Mesodermal cell (in vitro differentiated cells): ENCODE results near the gene SERP2.

Source experiments
- H3K27ac ChIP-seq: 2 replicates; pipeline ENCODE4 v1.7.0; 2013; ENCODE audit warnings: mild to moderate bottlenecking, low read depth, low read length, moderate library complexity; ENCODE audit not compliant: severe bottlenecking
- H3K36me3 ChIP-seq: 2 replicates; pipeline ENCODE4 v1.7.1; 2013; ENCODE audit warnings: mild to moderate bottlenecking, low read length, moderate library complexity; ENCODE audit not compliant: control insufficient read depth, insufficient read depth
- H3K4me1 ChIP-seq: one replicate; pipeline ENCODE4 v1.7.1; 2013; ENCODE audit warnings: mild to moderate bottlenecking, low read length; ENCODE audit not compliant: insufficient read depth, control insufficient read depth, poor library complexity, severe bottlenecking
- H3K4me3 ChIP-seq: 2 replicates; pipeline ENCODE4 v1.7.0; 2013; ENCODE audit warnings: low read length, control low read depth, mild to moderate bottlenecking; ENCODE audit not compliant: insufficient read depth, poor library complexity, severe bottlenecking; ENCODE audit errors: extremely low read depth
- H3K9me3 ChIP-seq: 2 replicates; pipeline ENCODE4 v1.7.1; 2013; ENCODE audit warnings: mild to moderate bottlenecking, low read length, moderate library complexity; ENCODE audit not compliant: control insufficient read depth
- WGBS, 2 experiments: methylation state at CpG; one replicate each; pipeline ENCODE4 v1.1.5; 2013; ENCODE audit warnings: missing lambda C conversion rate in 2 of 2; ENCODE audit not compliant: insufficient coverage in 2 of 2; 5-methylcytosine and 5-hydroxymethylcytosine counted together

SERP2 gene

GRCh38 chr13:44411841-44412240 is 38.2 kb downstream of the SERP2 start:
- Histone ChIP-seq H3K36me3 (no peaks in the 10 kb centered on the region), H3K4me1 (peaks cover 23% of the 10 kb centered on the region), H3K9me3 (no peaks in the 10 kb centered on the region), H3K4me3 (no peak overlapping the region), H3K27ac (no peak overlapping the region)
- 75 to 100% methylated on average over 1 to 2 of the region's 2 CpGs for WGBS, 2 experiments

GRCh38 chr13:44412346-44412935 is 38.8 kb downstream of the SERP2 start:
- Histone ChIP-seq H3K36me3 (no peaks in the 10 kb centered on the region), H3K4me1 (peaks cover 26% of the 10 kb centered on the region), H3K9me3 (no peaks in the 10 kb centered on the region), H3K27ac (peak overlapping the region; percentile 3), H3K4me3 (no peak overlapping the region)
- 77 to 88% methylated on average over 12 to 16 of the region's 16 CpGs for WGBS, 2 experiments

GRCh38 chr13:44413095-44413494 is 39.5 kb downstream of the SERP2 start:
- Histone ChIP-seq H3K36me3 (no peaks in the 10 kb centered on the region), H3K9me3 (no peaks in the 10 kb centered on the region), H3K4me3 (no peak overlapping the region), H3K27ac (no peak overlapping the region), H3K4me1 (peaks cover 29% of the 10 kb centered on the region)
- WGBS, 2 experiments: 75 to 95% methylated on average over 3 to 12 of the region's 13 CpGs

GRCh38 chr13:44414716-44415115 is 41.1 kb downstream of the SERP2 start:
- H3K36me3 ChIP-seq: no peaks in the 10 kb centered on the region
- peaks cover 30% of the 10 kb centered on the region for H3K4me1 ChIP-seq
- 95 to 97% methylated on average over 26 of the region's 26 CpGs for WGBS, 2 experiments
- no peaks in the 10 kb centered on the region for H3K9me3 ChIP-seq
- H3K4me3 ChIP-seq: no peak overlapping the region
- no peak overlapping the region for H3K27ac ChIP-seq

- Histone ChIP-seq H3K4me1 (peaks cover 30% of the 10 kb centered on the region), H3K27ac (no peak overlapping the region), H3K4me3 (no peak overlapping the region), H3K9me3 (no peaks in the 10 kb centered on the region), H3K36me3 (no peaks in the 10 kb centered on the region)
- 53 to 71% methylated on average over 12 of the region's 15 CpGs for WGBS, 2 experiments
These were observed 42.2 kb downstream of the SERP2 start for GRCh38 chr13:44415815-44416214.

GRCh38 chr13:44416301-44416700 is 42.7 kb downstream of the SERP2 start:
- Histone ChIP-seq H3K4me1 (peaks cover 30% of the 10 kb centered on the region), H3K9me3 (no peaks in the 10 kb centered on the region), H3K27ac (no peak overlapping the region), H3K36me3 (no peaks in the 10 kb centered on the region), H3K4me3 (no peak overlapping the region)
- 82 to 85% methylated on average over 10 of the region's 10 CpGs for WGBS, 2 experiments

- H3K4me1 ChIP-seq: peaks cover 30% of the 10 kb centered on the region
These were observed 43.1 kb downstream of the SERP2 start for GRCh38 chr13:44416744-44417143.

GRCh38 chr13:44417446-44417845 is 43.8 kb downstream of the SERP2 start:
- H3K9me3 ChIP-seq: no peaks in the 10 kb centered on the region
- no peaks in the 10 kb centered on the region for H3K36me3 ChIP-seq
- WGBS, 2 experiments: 68 to 72% methylated on average over 4 to 5 of the region's 8 CpGs
- H3K4me1 ChIP-seq: peaks cover 23% of the 10 kb centered on the region
- no peak overlapping the region for H3K4me3 ChIP-seq
- H3K27ac ChIP-seq: no peak overlapping the region

More at GRCh38 chr13:44416744-44417143, 43.1 kb downstream of the SERP2 start:
- Histone ChIP-seq H3K36me3 (no peaks in the 10 kb centered on the region), H3K27ac (no peak overlapping the region), H3K4me3 (no peak overlapping the region), H3K9me3 (no peaks in the 10 kb centered on the region)
- WGBS, 2 experiments: 73 to 83% methylated on average over 6 of the region's 6 CpGs

- 73 to 74% methylated on average over 6 of the region's 7 CpGs for WGBS, 2 experiments
- Histone ChIP-seq H3K27ac (no peak overlapping the region), H3K4me1 (peaks cover 19% of the 10 kb centered on the region), H3K36me3 (no peaks in the 10 kb centered on the region), H3K4me3 (no peak overlapping the region), H3K9me3 (no peaks in the 10 kb centered on the region)
These were observed 44.3 kb downstream of the SERP2 start for GRCh38 chr13:44417876-44418275.

GRCh38 chr13:44420376-44421220 is 47.0 kb downstream of the SERP2 start:
- Histone ChIP-seq H3K4me3 (no peak overlapping the region), H3K36me3 (no peaks in the 10 kb centered on the region), H3K27ac (no peak overlapping the region), H3K4me1 (peaks cover 17% of the 10 kb centered on the region), H3K9me3 (no peaks in the 10 kb centered on the region)
- 65 to 66% methylated on average over 8 to 13 of the region's 15 CpGs for WGBS, 2 experiments
